PC-9 (cell line): ENCODE results near the gene SLC4A9.
"Not testable (repeated sequence)": the region's sequence is repeated elsewhere in the genome, so short reads cannot be mapped to it uniquely, and the experiment has no call there.

ENCODE experiments used
- EZH2 ChIP-seq: fragments of 200-600 bp; sonication (generic); IDR thresholded peaks from 2 replicates; pipeline ENCODE4 v1.8.0; 2017; ENCODE audit warnings: antibody characterized with exemption, low read depth
- TF ChIP-seq, protein P1 (sequence below): fragments of 200-600 bp; sonication (generic); conservative IDR thresholded peaks from 2 replicates; pipeline ENCODE4 v1.6.1; 2017; ENCODE audit warnings: mixed run types, antibody characterized with exemption, mild to moderate bottlenecking, moderate library complexity

DNA sequence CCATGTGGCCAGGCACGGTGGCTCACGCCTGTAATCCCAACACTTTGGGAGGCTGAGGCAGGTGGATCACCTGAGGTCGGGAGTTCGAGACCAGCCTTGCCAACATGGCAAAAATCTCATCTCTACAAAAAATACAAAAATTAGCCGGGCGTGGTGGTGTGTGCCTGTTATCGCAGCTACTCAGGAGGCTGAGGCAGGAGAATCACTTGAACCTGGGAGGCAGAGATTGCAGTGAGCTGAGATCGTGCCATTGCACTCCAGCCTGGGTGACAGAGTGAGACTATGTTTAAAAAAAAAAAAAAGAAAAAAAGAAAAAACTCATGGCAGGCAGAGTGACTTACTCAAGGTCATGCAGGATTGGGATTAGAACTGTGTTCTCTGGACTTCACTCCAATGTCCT lies 16.1 kb upstream of the SLC4A9 start:
- TF ChIP-seq, protein P1, sequence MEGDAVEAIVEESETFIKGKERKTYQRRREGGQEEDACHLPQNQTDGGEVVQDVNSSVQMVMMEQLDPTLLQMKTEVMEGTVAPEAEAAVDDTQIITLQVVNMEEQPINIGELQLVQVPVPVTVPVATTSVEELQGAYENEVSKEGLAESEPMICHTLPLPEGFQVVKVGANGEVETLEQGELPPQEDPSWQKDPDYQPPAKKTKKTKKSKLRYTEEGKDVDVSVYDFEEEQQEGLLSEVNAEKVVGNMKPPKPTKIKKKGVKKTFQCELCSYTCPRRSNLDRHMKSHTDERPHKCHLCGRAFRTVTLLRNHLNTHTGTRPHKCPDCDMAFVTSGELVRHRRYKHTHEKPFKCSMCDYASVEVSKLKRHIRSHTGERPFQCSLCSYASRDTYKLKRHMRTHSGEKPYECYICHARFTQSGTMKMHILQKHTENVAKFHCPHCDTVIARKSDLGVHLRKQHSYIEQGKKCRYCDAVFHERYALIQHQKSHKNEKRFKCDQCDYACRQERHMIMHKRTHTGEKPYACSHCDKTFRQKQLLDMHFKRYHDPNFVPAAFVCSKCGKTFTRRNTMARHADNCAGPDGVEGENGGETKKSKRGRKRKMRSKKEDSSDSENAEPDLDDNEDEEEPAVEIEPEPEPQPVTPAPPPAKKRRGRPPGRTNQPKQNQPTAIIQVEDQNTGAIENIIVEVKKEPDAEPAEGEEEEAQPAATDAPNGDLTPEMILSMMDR: not testable (repeated sequence)
- not testable (repeated sequence) for TF ChIP-seq EZH2
